ENCODE measurements around the gene HCRTR2.

HCRTR2 gene

DNA sequence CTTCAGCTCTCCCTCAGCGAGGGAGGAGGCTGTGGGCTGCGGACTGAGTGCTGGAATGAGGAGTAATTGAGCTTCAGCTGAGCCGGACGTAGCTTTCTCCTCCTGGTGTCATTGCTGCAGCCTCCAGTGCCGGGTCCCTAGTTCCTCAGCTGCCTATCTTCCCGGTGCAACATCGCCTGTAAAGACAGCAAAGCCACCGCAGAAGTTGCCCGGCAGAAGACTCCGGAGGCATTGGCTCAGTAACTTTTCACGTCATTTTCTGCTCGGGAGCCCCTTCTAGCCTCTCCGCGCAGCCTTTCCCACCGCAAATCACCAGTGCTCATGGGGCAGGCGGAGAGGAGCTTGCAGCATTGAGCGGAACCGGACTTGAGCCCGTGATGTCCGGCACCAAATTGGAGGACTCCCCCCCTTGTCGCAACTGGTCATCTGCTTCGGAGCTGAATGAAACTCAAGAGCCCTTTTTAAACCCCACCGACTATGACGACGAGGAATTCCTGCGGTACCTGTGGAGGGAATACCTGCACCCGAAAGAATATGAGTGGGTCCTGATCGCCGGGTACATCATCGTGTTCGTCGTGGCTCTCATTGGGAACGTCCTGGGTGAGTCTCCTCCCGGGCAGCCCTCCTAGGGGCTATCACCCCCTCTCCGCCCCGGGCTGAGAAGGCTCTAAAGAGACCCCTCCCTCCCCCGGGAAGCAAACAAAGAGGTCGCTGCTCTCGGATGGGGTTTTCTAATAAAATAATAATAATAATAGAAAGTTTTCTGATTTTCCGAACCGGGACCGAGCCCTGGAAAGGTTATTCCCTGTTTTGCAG lies at the start of gene HCRTR2:
Gene HCRTR2 (plus strand): TSS at position 305 of the 816 bp plus-strand sequence. CDS start 73 bp downstream, at position 378.
- no peak for TF ChIP-seq TOX (CRISPR knock-in tag; IDR thresholded peaks at IDR 0.05; ENCODE audit: borderline replicate concordance)
- TF ChIP-seq CSDC2 (CRISPR knock-in tag; IDR thresholded peaks at IDR 0.05), result no peak
- TF ChIP-seq, protein P1, sequence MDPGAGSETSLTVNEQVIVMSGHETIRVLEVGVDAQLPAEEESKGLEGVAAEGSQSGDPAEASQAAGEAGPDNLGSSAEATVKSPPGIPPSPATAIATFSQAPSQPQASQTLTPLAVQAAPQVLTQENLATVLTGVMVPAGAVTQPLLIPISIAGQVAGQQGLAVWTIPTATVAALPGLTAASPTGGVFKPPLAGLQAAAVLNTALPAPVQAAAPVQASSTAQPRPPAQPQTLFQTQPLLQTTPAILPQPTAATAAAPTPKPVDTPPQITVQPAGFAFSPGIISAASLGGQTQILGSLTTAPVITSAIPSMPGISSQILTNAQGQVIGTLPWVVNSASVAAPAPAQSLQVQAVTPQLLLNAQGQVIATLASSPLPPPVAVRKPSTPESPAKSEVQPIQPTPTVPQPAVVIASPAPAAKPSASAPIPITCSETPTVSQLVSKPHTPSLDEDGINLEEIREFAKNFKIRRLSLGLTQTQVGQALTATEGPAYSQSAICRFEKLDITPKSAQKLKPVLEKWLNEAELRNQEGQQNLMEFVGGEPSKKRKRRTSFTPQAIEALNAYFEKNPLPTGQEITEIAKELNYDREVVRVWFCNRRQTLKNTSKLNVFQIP (CRISPR knock-in tag; IDR thresholded peaks at IDR 0.05; ENCODE audit: borderline replicate concordance, low read depth), result no peak
- TF ChIP-seq ZNF565 (CRISPR knock-in tag; conservative IDR thresholded peaks at IDR 0.05; ENCODE audit: low read depth), result no peak
- TF ChIP-seq BACH2 (CRISPR knock-in tag; IDR thresholded peaks at IDR 0.05; ENCODE audit: borderline replicate concordance), result no peak
- no peak for TF ChIP-seq ZFP30 (CRISPR knock-in tag; IDR thresholded peaks at IDR 0.05)
- TF ChIP-seq, protein P2, sequence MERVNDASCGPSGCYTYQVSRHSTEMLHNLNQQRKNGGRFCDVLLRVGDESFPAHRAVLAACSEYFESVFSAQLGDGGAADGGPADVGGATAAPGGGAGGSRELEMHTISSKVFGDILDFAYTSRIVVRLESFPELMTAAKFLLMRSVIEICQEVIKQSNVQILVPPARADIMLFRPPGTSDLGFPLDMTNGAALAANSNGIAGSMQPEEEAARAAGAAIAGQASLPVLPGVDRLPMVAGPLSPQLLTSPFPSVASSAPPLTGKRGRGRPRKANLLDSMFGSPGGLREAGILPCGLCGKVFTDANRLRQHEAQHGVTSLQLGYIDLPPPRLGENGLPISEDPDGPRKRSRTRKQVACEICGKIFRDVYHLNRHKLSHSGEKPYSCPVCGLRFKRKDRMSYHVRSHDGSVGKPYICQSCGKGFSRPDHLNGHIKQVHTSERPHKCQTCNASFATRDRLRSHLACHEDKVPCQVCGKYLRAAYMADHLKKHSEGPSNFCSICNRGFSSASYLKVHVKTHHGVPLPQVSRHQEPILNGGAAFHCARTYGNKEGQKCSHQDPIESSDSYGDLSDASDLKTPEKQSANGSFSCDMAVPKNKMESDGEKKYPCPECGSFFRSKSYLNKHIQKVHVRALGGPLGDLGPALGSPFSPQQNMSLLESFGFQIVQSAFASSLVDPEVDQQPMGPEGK (CRISPR knock-in tag; IDR thresholded peaks at IDR 0.05; ENCODE audit: borderline replicate concordance), result no peak
- no peak for TF ChIP-seq PPARA (CRISPR knock-in tag; IDR thresholded peaks at IDR 0.05; ENCODE audit: borderline replicate concordance)
- ATAC-seq, result no peak

DNA sequence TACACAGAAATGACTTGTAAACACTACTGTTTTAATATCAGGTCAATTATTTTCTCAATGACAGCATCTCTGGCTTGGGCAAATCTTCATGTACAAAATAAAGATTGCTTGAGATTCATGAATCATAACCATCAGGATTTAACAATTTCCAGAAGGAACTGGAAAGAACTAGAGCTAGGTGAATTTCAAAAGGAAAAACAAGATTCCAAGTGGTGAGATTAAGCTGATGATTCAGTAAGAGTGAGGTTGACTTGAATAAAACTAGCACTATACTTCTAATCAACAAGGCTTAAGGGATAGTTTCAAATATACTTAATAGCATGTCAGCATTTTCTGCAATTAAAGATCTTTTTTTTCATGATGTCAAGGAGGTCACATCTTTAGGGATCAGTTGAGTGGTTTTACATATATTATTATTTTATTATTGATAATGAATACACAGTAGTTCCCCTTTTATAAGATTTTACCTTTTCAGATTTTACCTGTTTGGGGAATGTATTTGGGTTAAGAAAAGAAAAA lies 43.5 kb upstream of the HCRTR2 start:
- TF ChIP-seq GLIS3 (CRISPR knock-in tag; IDR thresholded peaks at IDR 0.05), result no peak
- no peak for TF ChIP-seq ISL1 (CRISPR knock-in tag; IDR thresholded peaks at IDR 0.05)
- no peak for TF ChIP-seq RARB (CRISPR knock-in tag; IDR thresholded peaks at IDR 0.05)
- TF ChIP-seq, protein P2 (CRISPR knock-in tag; IDR thresholded peaks at IDR 0.05; ENCODE audit: borderline replicate concordance), result no peak
- no peak for TF ChIP-seq ZFP30 (CRISPR knock-in tag; IDR thresholded peaks at IDR 0.05)
- TF ChIP-seq, protein P1 (CRISPR knock-in tag; IDR thresholded peaks at IDR 0.05; ENCODE audit: borderline replicate concordance, low read depth), result no peak
- TF ChIP-seq, protein P3, sequence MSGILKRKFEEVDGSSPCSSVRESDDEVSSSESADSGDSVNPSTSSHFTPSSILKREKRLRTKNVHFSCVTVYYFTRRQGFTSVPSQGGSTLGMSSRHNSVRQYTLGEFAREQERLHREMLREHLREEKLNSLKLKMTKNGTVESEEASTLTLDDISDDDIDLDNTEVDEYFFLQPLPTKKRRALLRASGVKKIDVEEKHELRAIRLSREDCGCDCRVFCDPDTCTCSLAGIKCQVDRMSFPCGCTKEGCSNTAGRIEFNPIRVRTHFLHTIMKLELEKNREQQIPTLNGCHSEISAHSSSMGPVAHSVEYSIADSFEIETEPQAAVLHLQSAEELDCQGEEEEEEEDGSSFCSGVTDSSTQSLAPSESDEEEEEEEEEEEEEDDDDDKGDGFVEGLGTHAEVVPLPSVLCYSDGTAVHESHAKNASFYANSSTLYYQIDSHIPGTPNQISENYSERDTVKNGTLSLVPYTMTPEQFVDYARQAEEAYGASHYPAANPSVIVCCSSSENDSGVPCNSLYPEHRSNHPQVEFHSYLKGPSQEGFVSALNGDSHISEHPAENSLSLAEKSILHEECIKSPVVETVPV (CRISPR knock-in tag; IDR thresholded peaks at IDR 0.05), result no peak
- TF ChIP-seq, protein P4, sequence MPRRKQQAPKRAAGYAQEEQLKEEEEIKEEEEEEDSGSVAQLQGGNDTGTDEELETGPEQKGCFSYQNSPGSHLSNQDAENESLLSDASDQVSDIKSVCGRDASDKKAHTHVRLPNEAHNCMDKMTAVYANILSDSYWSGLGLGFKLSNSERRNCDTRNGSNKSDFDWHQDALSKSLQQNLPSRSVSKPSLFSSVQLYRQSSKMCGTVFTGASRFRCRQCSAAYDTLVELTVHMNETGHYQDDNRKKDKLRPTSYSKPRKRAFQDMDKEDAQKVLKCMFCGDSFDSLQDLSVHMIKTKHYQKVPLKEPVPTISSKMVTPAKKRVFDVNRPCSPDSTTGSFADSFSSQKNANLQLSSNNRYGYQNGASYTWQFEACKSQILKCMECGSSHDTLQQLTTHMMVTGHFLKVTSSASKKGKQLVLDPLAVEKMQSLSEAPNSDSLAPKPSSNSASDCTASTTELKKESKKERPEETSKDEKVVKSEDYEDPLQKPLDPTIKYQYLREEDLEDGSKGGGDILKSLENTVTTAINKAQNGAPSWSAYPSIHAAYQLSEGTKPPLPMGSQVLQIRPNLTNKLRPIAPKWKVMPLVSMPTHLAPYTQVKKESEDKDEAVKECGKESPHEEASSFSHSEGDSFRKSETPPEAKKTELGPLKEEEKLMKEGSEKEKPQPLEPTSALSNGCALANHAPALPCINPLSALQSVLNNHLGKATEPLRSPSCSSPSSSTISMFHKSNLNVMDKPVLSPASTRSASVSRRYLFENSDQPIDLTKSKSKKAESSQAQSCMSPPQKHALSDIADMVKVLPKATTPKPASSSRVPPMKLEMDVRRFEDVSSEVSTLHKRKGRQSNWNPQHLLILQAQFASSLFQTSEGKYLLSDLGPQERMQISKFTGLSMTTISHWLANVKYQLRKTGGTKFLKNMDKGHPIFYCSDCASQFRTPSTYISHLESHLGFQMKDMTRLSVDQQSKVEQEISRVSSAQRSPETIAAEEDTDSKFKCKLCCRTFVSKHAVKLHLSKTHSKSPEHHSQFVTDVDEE (CRISPR knock-in tag; IDR thresholded peaks at IDR 0.05), result no peak
- no peak for TF ChIP-seq SNAI2 (CRISPR knock-in tag; IDR thresholded peaks at IDR 0.05)
- TF ChIP-seq PPARA (CRISPR knock-in tag; IDR thresholded peaks at IDR 0.05; ENCODE audit: borderline replicate concordance), result no peak
- TF ChIP-seq ESRRG (CRISPR knock-in tag; IDR thresholded peaks at IDR 0.05), result no peak
- TF ChIP-seq OSR1 (CRISPR knock-in tag; IDR thresholded peaks at IDR 0.05), result no peak
- TF ChIP-seq TCF4 (CRISPR knock-in tag; IDR thresholded peaks at IDR 0.05; ENCODE audit: borderline replicate concordance), result no peak
- TF ChIP-seq, protein P5, sequence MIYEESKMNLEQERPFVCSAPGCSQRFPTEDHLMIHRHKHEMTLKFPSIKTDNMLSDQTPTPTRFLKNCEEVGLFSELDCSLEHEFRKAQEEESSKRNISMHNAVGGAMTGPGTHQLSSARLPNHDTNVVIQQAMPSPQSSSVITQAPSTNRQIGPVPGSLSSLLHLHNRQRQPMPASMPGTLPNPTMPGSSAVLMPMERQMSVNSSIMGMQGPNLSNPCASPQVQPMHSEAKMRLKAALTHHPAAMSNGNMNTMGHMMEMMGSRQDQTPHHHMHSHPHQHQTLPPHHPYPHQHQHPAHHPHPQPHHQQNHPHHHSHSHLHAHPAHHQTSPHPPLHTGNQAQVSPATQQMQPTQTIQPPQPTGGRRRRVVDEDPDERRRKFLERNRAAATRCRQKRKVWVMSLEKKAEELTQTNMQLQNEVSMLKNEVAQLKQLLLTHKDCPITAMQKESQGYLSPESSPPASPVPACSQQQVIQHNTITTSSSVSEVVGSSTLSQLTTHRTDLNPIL (CRISPR knock-in tag; IDR thresholded peaks at IDR 0.05; ENCODE audit: low read depth), result no peak
- TF ChIP-seq ARNTL (CRISPR knock-in tag; IDR thresholded peaks at IDR 0.05; ENCODE audit: borderline replicate concordance, low read depth), result no peak
- no peak for TF ChIP-seq ZNF565 (CRISPR knock-in tag; conservative IDR thresholded peaks at IDR 0.05; ENCODE audit: low read depth)

More for the DNA sequence above, 43.5 kb upstream of the HCRTR2 start:
- no peak for ATAC-seq
